ENCODE results near the gene C2CD4A.

Gene C2CD4A

DNA sequence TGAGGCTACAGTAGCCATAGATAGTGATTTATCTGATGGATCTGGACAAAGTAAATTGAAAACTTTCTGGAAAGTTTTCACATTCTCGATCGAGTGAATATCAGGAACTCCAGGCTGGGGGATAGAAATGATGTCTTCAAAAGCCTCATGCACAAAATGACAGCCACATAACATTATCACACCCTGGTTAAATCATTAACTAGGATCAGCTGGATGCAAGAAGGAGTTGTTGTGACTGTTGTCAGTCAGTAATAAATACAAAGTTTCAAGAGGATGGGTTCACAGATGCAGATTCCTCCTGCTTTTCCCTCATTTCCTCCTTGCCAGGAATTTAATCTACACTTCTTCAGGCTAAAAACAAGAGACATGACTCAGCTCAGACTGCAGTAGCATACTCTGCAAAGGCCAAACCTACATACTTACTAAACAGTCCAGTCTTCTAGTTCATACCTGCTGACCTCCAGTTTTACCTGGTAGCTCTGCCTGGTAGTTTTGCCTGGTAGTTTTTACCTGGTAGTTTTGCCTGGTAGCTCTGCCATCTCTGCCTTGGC lies 40.9 kb downstream of the C2CD4A start:
- Mint-ChIP-seq H3K27ac (no peak overlapping the region), H3K9me3 (no peaks in the 10 kb centered on the region), H3K36me3 (ENCODE audit: low read depth) (no peaks in the 10 kb centered on the region), H3K4me3 (no peak overlapping the region), H3K27me3 (ENCODE audit: low read depth, poor library complexity) (peaks cover 3% of the 10 kb centered on the region), H3K4me1 (peaks cover 19% of the 10 kb centered on the region)
- TF ChIP-seq, protein P1, sequence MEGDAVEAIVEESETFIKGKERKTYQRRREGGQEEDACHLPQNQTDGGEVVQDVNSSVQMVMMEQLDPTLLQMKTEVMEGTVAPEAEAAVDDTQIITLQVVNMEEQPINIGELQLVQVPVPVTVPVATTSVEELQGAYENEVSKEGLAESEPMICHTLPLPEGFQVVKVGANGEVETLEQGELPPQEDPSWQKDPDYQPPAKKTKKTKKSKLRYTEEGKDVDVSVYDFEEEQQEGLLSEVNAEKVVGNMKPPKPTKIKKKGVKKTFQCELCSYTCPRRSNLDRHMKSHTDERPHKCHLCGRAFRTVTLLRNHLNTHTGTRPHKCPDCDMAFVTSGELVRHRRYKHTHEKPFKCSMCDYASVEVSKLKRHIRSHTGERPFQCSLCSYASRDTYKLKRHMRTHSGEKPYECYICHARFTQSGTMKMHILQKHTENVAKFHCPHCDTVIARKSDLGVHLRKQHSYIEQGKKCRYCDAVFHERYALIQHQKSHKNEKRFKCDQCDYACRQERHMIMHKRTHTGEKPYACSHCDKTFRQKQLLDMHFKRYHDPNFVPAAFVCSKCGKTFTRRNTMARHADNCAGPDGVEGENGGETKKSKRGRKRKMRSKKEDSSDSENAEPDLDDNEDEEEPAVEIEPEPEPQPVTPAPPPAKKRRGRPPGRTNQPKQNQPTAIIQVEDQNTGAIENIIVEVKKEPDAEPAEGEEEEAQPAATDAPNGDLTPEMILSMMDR (IDR thresholded peaks at IDR 0.05): no peak
- DNase-seq: no peak

DNA sequence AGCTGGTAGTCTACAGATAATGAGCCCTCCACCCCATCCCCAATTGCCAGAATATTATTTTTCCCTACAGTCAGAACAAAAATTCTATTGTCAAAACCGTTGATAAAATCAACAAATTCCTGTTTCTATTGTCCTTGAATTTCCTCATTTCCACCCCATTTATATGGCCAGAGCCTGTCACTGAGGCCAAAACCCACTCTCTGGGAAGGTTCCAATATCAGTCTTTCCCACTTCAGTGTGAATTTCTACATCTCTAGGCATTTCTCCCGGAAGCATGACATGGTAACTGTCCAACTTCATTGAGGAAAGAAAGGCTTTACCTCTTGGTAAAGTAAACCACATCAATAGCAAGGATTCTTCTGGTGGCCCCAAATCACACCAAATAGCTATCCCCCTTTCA lies 41.6 kb downstream of the C2CD4A start:
- no peak overlapping the region for H3K4me3 Mint-ChIP-seq
- no peak overlapping the region for H3K27ac Mint-ChIP-seq
- H3K4me1 Mint-ChIP-seq: peaks cover 24% of the 10 kb centered on the region
- no peaks in the 10 kb centered on the region for H3K36me3 Mint-ChIP-seq (ENCODE audit: low read depth)
- H3K27me3 Mint-ChIP-seq (ENCODE audit: low read depth, poor library complexity): peaks cover 3% of the 10 kb centered on the region
- no peak for DNase-seq
- TF ChIP-seq, protein P1 (IDR thresholded peaks at IDR 0.05): no peak
- no peaks in the 10 kb centered on the region for H3K9me3 Mint-ChIP-seq

DNA sequence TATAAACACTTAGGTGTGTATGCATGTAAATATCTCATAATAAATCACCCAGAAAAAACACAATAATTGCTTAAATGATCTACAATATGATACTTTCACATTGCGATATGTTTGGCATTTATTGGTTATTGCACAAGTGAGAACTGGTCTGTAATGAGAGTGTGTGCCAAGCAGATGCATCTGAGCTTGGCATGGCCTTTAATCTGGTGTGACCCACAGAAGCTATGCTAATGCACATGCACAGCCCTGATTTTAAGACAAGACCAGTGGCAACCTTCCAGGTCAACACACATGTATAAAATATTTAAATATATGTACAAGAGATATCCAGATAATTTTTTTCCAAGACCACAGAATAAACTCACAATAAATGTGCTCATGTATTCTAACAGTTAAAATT lies 42.7 kb downstream of the C2CD4A start:
- H3K27ac Mint-ChIP-seq: no peak overlapping the region
- H3K9me3 Mint-ChIP-seq: no peaks in the 10 kb centered on the region
- peaks cover 3% of the 10 kb centered on the region for H3K27me3 Mint-ChIP-seq (ENCODE audit: low read depth, poor library complexity)

DNA sequence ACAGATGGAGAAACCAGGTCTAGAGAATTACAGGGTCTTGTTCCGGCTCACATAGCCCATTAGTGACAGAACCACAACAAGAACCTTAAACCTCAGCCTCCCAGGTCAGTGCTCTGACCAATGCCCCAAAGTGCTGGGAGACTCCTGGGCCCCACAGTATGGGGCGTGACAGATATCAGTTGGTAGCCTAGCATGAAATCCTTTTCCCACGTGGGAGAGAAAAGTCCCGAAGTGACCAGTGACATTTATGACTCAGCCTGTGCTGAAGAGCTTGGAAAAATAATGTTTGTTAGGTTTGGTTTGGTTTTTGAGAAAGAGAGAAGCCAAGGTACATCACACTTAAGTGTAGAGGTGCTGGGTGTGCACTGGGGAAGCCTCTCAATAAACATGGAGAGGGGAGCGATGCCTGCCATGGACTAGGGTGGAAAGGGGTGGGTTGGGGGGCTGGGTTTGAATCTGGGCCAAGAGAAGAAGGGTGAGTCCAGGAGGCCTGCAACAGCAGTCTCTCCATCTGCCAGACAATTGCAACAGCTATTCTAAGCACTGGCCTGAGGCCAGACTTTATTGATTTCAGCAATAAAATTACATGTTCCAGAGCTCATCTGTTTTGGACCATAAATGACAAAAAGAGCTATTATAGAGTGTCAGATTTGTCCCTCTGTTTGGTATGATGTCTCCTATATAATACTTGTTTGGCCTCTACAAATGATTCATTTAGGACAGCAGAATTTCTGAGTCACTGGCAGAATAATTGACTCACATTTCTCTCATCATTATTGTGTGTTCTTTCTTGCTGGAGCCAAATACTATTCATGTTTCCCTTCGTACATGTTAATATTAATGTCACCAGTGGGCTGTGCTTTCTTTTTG lies 43.4 kb downstream of the C2CD4A start:
- Mint-ChIP-seq H3K9me3 (no peaks in the 10 kb centered on the region), H3K4me3 (no peak overlapping the region), H3K4me1 (peaks cover 24% of the 10 kb centered on the region), H3K27me3 (ENCODE audit: low read depth, poor library complexity) (peaks cover 3% of the 10 kb centered on the region), H3K36me3 (ENCODE audit: low read depth) (no peaks in the 10 kb centered on the region), H3K27ac (no peak overlapping the region)
- TF ChIP-seq, protein P1 (IDR thresholded peaks at IDR 0.05): no peak
- no peak for DNase-seq

More for the DNA sequence above, 42.7 kb downstream of the C2CD4A start:
- Mint-ChIP-seq H3K4me1 (peaks cover 24% of the 10 kb centered on the region), H3K36me3 (ENCODE audit: low read depth) (no peaks in the 10 kb centered on the region), H3K4me3 (no peak overlapping the region)
- DNase-seq: no peak
- TF ChIP-seq, protein P1 (IDR thresholded peaks at IDR 0.05): no peak

DNA sequence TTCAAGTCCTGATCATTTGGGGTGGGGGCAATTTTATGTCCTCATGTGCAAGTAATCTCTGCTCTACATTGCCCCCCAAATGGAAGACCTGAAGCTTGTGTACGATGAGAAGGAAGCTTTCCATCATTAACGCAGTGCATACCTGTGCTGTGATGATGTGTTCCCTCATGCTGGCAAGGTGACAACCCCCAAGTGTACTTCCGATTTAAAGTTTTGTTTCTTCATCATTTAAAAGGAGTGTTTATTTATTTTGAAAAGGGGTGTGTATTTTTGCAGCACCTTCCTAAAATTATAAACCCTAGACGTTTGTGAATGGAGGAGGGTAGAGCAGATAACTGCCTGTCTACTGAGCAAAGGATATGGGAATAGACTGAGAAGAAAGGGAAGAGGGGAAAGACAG lies 45.3 kb downstream of the C2CD4A start:
- Mint-ChIP-seq H3K9me3 (no peaks in the 10 kb centered on the region), H3K4me3 (no peak overlapping the region), H3K4me1 (peaks cover 13% of the 10 kb centered on the region), H3K36me3 (ENCODE audit: low read depth) (no peaks in the 10 kb centered on the region), H3K27me3 (ENCODE audit: low read depth, poor library complexity) (peaks cover 3% of the 10 kb centered on the region), H3K27ac (no peak overlapping the region)
- TF ChIP-seq, protein P1 (IDR thresholded peaks at IDR 0.05): no peak
- no peak for DNase-seq
